WERI-Rb-1 (cell line): Measurements from ENCODE around the gene S100PBP.
A peak's percentile ranks its signal among the peaks of the same experiment; 100 is the strongest.

Source experiments
- DNase-seq: peaks from one replicate; pipeline ENCODE4 v3.0.0-alpha.2; 2020
- H3K27ac ChIP-seq: fragments of 250-450 bp; sonication (Bioruptor Pico); 2 replicates; pipeline ENCODE4 v1.5.1; 2020; ENCODE audit warnings: mild to moderate bottlenecking, moderate library complexity
- H3K27me3 ChIP-seq: fragments of 250-450 bp; sonication (Bioruptor Pico); 2 replicates; pipeline ENCODE4 v1.5.1; 2021; ENCODE audit warnings: mild to moderate bottlenecking, low read depth, moderate library complexity; ENCODE audit not compliant: insufficient read depth, severe bottlenecking
- H3K36me3 ChIP-seq: fragments of 250-450 bp; sonication (Bioruptor Pico); 2 replicates; pipeline ENCODE4 v1.5.1; 2020; ENCODE audit warnings: mild to moderate bottlenecking, moderate library complexity
- H3K4me3 ChIP-seq: 2 replicates; pipeline ENCODE4 v1.5.1; 2011; ENCODE audit warnings: low read depth, mild to moderate bottlenecking, control low read depth, low read length
- H3K9me3 ChIP-seq: fragments of 250-450 bp; sonication (Bioruptor Pico); 2 replicates; pipeline ENCODE4 v1.5.1; 2021; ENCODE audit warnings: mild to moderate bottlenecking, moderate library complexity; ENCODE audit not compliant: severe bottlenecking
- TF ChIP-seq, protein P1 (sequence below): IDR thresholded peaks from 2 replicates; pipeline ENCODE4 v1.5.1; 2011; ENCODE audit warnings: low read depth, mild to moderate bottlenecking, control low read depth, inconsistent platforms, low read length

S100PBP gene

GRCh38 chr1:32813941-32814739 lies 3.3 kb upstream of the S100PBP start:
- no peak for DNase-seq
- Histone ChIP-seq H3K9me3 (no peaks in the 10 kb centered on the region), H3K4me3 (no peak overlapping the region), H3K36me3 (peaks cover 65% of the 10 kb centered on the region), H3K27me3 (no peaks in the 10 kb centered on the region), H3K27ac (no peak overlapping the region)
- TF ChIP-seq, protein P1, sequence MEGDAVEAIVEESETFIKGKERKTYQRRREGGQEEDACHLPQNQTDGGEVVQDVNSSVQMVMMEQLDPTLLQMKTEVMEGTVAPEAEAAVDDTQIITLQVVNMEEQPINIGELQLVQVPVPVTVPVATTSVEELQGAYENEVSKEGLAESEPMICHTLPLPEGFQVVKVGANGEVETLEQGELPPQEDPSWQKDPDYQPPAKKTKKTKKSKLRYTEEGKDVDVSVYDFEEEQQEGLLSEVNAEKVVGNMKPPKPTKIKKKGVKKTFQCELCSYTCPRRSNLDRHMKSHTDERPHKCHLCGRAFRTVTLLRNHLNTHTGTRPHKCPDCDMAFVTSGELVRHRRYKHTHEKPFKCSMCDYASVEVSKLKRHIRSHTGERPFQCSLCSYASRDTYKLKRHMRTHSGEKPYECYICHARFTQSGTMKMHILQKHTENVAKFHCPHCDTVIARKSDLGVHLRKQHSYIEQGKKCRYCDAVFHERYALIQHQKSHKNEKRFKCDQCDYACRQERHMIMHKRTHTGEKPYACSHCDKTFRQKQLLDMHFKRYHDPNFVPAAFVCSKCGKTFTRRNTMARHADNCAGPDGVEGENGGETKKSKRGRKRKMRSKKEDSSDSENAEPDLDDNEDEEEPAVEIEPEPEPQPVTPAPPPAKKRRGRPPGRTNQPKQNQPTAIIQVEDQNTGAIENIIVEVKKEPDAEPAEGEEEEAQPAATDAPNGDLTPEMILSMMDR: no peak

- Histone ChIP-seq H3K36me3 (peaks cover 55% of the 10 kb centered on the region), H3K4me3 (peak overlapping the region; percentile 97), H3K9me3 (no peaks in the 10 kb centered on the region), H3K27ac (peak overlapping the region; percentile 99), H3K27me3 (no peaks in the 10 kb centered on the region)
- peak; percentile 47 for DNase-seq
- TF ChIP-seq, protein P1: no peak
These were observed 736 bp upstream of the S100PBP start for GRCh38 chr1:32816676-32817158.

GRCh38 chr1:32817815-32818786 lies 648 bp downstream of the S100PBP start:
- TF ChIP-seq, protein P1: no peak
- no peaks in the 10 kb centered on the region for H3K27me3 ChIP-seq
- peak overlapping the region; percentile 99 for H3K27ac ChIP-seq
- peak; percentile 86 for DNase-seq
- H3K4me3 ChIP-seq: peak overlapping the region; percentile 97
- no peaks in the 10 kb centered on the region for H3K9me3 ChIP-seq
- peaks cover 50% of the 10 kb centered on the region for H3K36me3 ChIP-seq

- TF ChIP-seq, protein P1: no peak
- Histone ChIP-seq H3K4me3 (peak overlapping the region; percentile 97), H3K9me3 (no peaks in the 10 kb centered on the region), H3K27me3 (no peaks in the 10 kb centered on the region), H3K36me3 (peaks cover 42% of the 10 kb centered on the region), H3K27ac (peak overlapping the region; percentile 99)
- no peak for DNase-seq
These were observed 1.5 kb downstream of the S100PBP start for GRCh38 chr1:32818804-32819541.

DNA sequence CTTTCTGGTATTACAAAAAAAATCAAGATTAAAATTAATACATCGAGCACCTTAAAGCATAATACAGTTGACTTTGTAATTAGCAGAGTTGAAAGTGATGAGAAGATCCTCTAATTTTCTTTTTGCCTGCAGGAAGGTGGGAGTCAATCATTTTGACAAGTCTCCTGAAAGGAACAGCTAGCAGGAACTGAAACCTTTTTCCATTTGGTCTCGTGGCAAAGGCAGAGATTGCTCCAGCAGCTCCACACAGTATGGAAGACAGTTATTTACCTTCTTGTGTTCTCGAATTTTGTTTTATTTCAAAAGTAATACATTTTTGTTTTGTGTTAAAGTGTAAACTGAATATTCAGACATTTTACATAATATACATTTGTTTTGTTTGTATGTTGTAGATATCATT lies 7.7 kb downstream of the S100PBP start:
- TF ChIP-seq, protein P1: no peak
- H3K4me3 ChIP-seq: no peak overlapping the region
- peaks cover 61% of the 10 kb centered on the region for H3K36me3 ChIP-seq
- H3K27me3 ChIP-seq: no peaks in the 10 kb centered on the region
- no peak for DNase-seq
- no peak overlapping the region for H3K27ac ChIP-seq
- H3K9me3 ChIP-seq: no peaks in the 10 kb centered on the region
